Choroid plexus epithelial cell (primary cell): ENCODE data around the gene DNM1.

Experiments used
- DNase-seq: peaks from one replicate; pipeline ENCODE4 v3.0.0-alpha.2; 2010; ENCODE audit warnings: low read depth
- H3K4me3 ChIP-seq: 2 replicates; pipeline ENCODE4 v1.5.1; 2011; ENCODE audit warnings: low read depth, mild to moderate bottlenecking, control low read depth, low read length, moderate library complexity
- CTCF ChIP-seq: conservative IDR thresholded peaks from 2 replicates; pipeline ENCODE4 v1.5.1; 2011; ENCODE audit warnings: low read depth, mild to moderate bottlenecking, control low read depth, inconsistent platforms, low read length, moderate library complexity

The DNM1 gene

GRCh38 chr9:128161215-128161902 lies 41.8 kb upstream of the DNM1 start:
- DNase-seq: no peak
- no peak overlapping the region for H3K4me3 ChIP-seq
- TF ChIP-seq CTCF: no peak

GRCh38 chr9:128162215-128163026 lies 40.8 kb upstream of the DNM1 start:
- no peak overlapping the region for H3K4me3 ChIP-seq
- TF ChIP-seq CTCF: no peak
- DNase-seq: no peak

GRCh38 chr9:128163027-128163515 lies 40.1 kb upstream of the DNM1 start:
- no peak for TF ChIP-seq CTCF
- no peak overlapping the region for H3K4me3 ChIP-seq
- DNase-seq: no peak

- no peak for DNase-seq
- no peak overlapping the region for H3K4me3 ChIP-seq
- TF ChIP-seq CTCF: no peak
These were observed 39.5 kb upstream of the DNM1 start for GRCh38 chr9:128163523-128164306.

- no peak for TF ChIP-seq CTCF
- DNase-seq: no peak
- H3K4me3 ChIP-seq: no peak overlapping the region
These were observed 38.8 kb upstream of the DNM1 start for GRCh38 chr9:128164307-128164885.

GRCh38 chr9:128166169-128166568 lies 37.0 kb upstream of the DNM1 start:
- DNase-seq: no peak
- no peak overlapping the region for H3K4me3 ChIP-seq
- TF ChIP-seq CTCF: no peak
